GM12878 (cell line): ENCODE measurements around the gene FURIN. TPM values are rescaled to one million over a fixed set of nuclear protein-coding genes. Genes with fewer than 3 reads are reported as not detected.

ENCODE experiments used
- ATAC-seq: fragments of 200-7000 bp; cut with Tn5 transposase; 3 replicates; pipeline ENCODE4 v1.9.1; 2020; ENCODE audit warnings: mild to moderate bottlenecking, moderate library complexity
- BruUV-seq: library from RNA; stranded (reverse); fragments of 400-500 nt; replicated peaks from 2 replicates; lab custom pipeline; 2021; lab: Mats Ljungman, UMichigan
- CTCF ChIA-PET: fragments of 300-600 bp; sonication (Branson Sonifier 250); formaldehyde crosslinking; extraction: SDS; loops from one replicate; lab custom pipeline; 2021; ENCODE audit warnings: inconsistent platforms; lab: Yijun Ruan, JAX
- POLR2A ChIA-PET: fragments of 350-600 bp; formaldehyde crosslinking; extraction: SDS; loops from one replicate; lab custom pipeline; 2021; ENCODE audit warnings: inconsistent platforms; lab: Charles Lee
- RAD21 ChIA-PET: fragments of 300-600 bp; sonication (Branson Sonifier 250); formaldehyde crosslinking; loops from one replicate; lab custom pipeline; 2023; ENCODE audit warnings: antibody characterized with exemption; ENCODE audit not compliant: unreplicated experiment; lab: Charles Lee
- SMC1A ChIA-PET: fragments of 300-600 bp; sonication (Branson Sonifier 250); formaldehyde crosslinking; loops from one replicate; lab custom pipeline; 2023; ENCODE audit not compliant: unreplicated experiment, uncharacterized antibody; lab: Charles Lee
- DNase-seq: peaks from one replicate; pipeline ENCODE4 v3.0.0-alpha.2; 2011; ENCODE audit warnings: low read depth, low spot score
- FAIRE-seq: peaks from 3 replicates; lab custom pipeline; 2011; peaks lifted over from hg19 to GRCh38; lab: Jason Lieb, UNC
- H2AFZ ChIP-seq: 2 replicates; pipeline ENCODE4 v1.6.0; 2011; ENCODE audit warnings: low read depth, low read length, control low read depth; ENCODE audit not compliant: control insufficient read depth
- H3K27ac ChIP-seq: 2 replicates; pipeline ENCODE4 v1.5.1; 2011; ENCODE audit warnings: control low read depth; ENCODE audit not compliant: control insufficient read depth, insufficient read depth
- H3K27me3 ChIP-seq, 2 experiments: replicated peaks in 1 of 2; 2 replicates each; pipeline versions ENCODE4 v1.6.0 to v1.6.1; 2011; ENCODE audit warnings: low read length in 1 of 2; ENCODE audit not compliant: control insufficient read depth in 2 of 2, insufficient read depth in 2 of 2
- H3K36me3 ChIP-seq, 2 experiments: 2 replicates each; pipeline ENCODE4 v1.5.1; 2011; ENCODE audit warnings: low read length in 1 of 2; ENCODE audit not compliant: control insufficient read depth in 2 of 2, insufficient read depth in 2 of 2
- H3K4me1 ChIP-seq: 2 replicates; pipeline ENCODE4 v1.6.1; 2011; ENCODE audit warnings: mild to moderate bottlenecking, low read length, moderate library complexity, mixed read lengths; ENCODE audit not compliant: control insufficient read depth, insufficient read depth
- H3K4me2 ChIP-seq: 2 replicates; pipeline ENCODE4 v1.6.0; 2011; ENCODE audit warnings: control low read depth; ENCODE audit not compliant: control insufficient read depth, insufficient read depth
- H3K4me3 ChIP-seq: fragments of 200-600 bp; sonication (generic); 2 replicates; pipeline ENCODE4 v1.5.1; 2016
- H3K79me2 ChIP-seq: 2 replicates; pipeline ENCODE4 v1.6.0; 2011; ENCODE audit warnings: low read length; ENCODE audit not compliant: control insufficient read depth, insufficient read depth
- H3K9ac ChIP-seq: 2 replicates; pipeline ENCODE4 v1.8.0; 2011; ENCODE audit warnings: low read length, control low read depth, mixed read lengths; ENCODE audit not compliant: control insufficient read depth, insufficient read depth
- H3K9me3 ChIP-seq: replicated peaks from 3 replicates; pipeline ENCODE4 v1.5.1; 2011; ENCODE audit warnings: mild to moderate bottlenecking, low read length; ENCODE audit not compliant: control insufficient read depth, insufficient read depth
- H4K20me1 ChIP-seq: 2 replicates; pipeline ENCODE4 v1.6.0; 2011; ENCODE audit not compliant: control insufficient read depth, insufficient read depth
- BRCA1 ChIP-seq: IDR thresholded peaks from 2 replicates; pipeline ENCODE4 v1.6.1; 2011; ENCODE audit warnings: low read depth, low read length, improper control_type of control experiment
- GATAD2B ChIP-seq: fragments of 450-650 bp; conservative IDR thresholded peaks from 2 replicates; pipeline ENCODE4 v1.6.1; 2017; ENCODE audit warnings: low read depth, mild to moderate bottlenecking, moderate library complexity
- HDAC2 ChIP-seq: fragments of 200-600 bp; sonication (generic); IDR thresholded peaks from 2 replicates; pipeline ENCODE4 v1.6.1; 2017
- KDM1A ChIP-seq: fragments of 200-600 bp; sonication (generic); IDR thresholded peaks from 2 replicates; pipeline ENCODE4 v1.6.1; 2016; ENCODE audit warnings: borderline replicate concordance
- KLF5 ChIP-seq: fragments of 450-650 bp; IDR thresholded peaks from 2 replicates; pipeline ENCODE4 v1.6.1; 2014; ENCODE audit warnings: mild to moderate bottlenecking; ENCODE audit not compliant: partially characterized antibody
- LARP7 ChIP-seq: fragments of 450-650 bp; IDR thresholded peaks from 2 replicates; pipeline ENCODE4 v1.6.1; 2017; ENCODE audit warnings: mild to moderate bottlenecking
- NFYA ChIP-seq: IDR thresholded peaks from 2 replicates; pipeline ENCODE4 v1.6.1; 2011; ENCODE audit warnings: low read depth, mild to moderate bottlenecking, low read length, improper control_type of control experiment, borderline replicate concordance
- POLR2A ChIP-seq: IDR thresholded peaks from 2 replicates; pipeline ENCODE4 v1.6.1; 2011; ENCODE audit warnings: low read depth, mild to moderate bottlenecking, low read length
- RB1 ChIP-seq: fragments of 450-650 bp; formaldehyde crosslinking; IDR thresholded peaks from 2 replicates; pipeline ENCODE4 v1.6.1; 2017; ENCODE audit warnings: mild to moderate bottlenecking, borderline replicate concordance
- RCOR1 ChIP-seq: conservative IDR thresholded peaks from 2 replicates; pipeline ENCODE4 v1.6.1; 2012; ENCODE audit warnings: low read depth, low read length, improper control_type of control experiment
- RELA ChIP-seq: fragments of 450-650 bp; IDR thresholded peaks from 2 replicates; pipeline ENCODE4 v1.8.0; 2014; ENCODE audit warnings: borderline replicate concordance; ENCODE audit not compliant: partially characterized antibody
- SMC3 ChIP-seq: IDR thresholded peaks from 2 replicates; pipeline ENCODE4 v1.6.1; 2011; ENCODE audit warnings: low read length, improper control_type of control experiment, borderline replicate concordance
- SUZ12 ChIP-seq: fragments of 200-600 bp; sonication (generic); IDR thresholded peaks from one replicate; pipeline ENCODE4 v1.6.1; 2018; ENCODE audit warnings: antibody characterized with exemption, mild to moderate bottlenecking; ENCODE audit not compliant: unreplicated experiment
- TAF1 ChIP-seq: IDR thresholded peaks from 2 replicates; pipeline ENCODE4 v1.6.1; 2011; ENCODE audit warnings: mild to moderate bottlenecking, low read depth, low read length, borderline replicate concordance
- WGBS: methylation state at CpG from one replicate; pipeline ENCODE4 v1.1.6; 2016; ENCODE audit warnings: low lambda C conversion rate; ENCODE audit not compliant: insufficient replicate concordance, insufficient coverage; ENCODE audit errors: missing lambda C conversion rate; 5-methylcytosine and 5-hydroxymethylcytosine counted together
- in situ Hi-C: fragments of 300-500 bp; cut with MboI; formaldehyde crosslinking; loops from 9 replicates; pipeline ENCODE4 v1.14.3; 2018; ENCODE audit warnings: mixed read lengths
- intact Hi-C: fragments of 100-400 bp; cut with micrococcal nuclease; formaldehyde crosslinking; loops from one replicate; pipeline ENCODE4 v1.14.2; 2022; ENCODE audit not compliant: unreplicated experiment
- polyA plus RNA-seq, 11 experiments: library from polyadenylated mRNA; depleted of rRNA in 4 of 11; unstranded in 6 of 11; stranded (reverse) in 5 of 11; fragments of >200 nt; fragmentation: Nextera tagmentation in 4 of 11; fragmentation: Illumina TruSeq in 1 of 11; extraction: Ambion mirVana in 4 of 11; extraction: Trizol in 1 of 11; gene quantifications; 1 replicate in 1 of 11; 2 replicates in 10 of 11; pipeline versions ENCODE4 v1.2.1 to v1.2.3, GENCODE V29; 2011 to 2016; ENCODE audit warnings: inconsistent platforms in 2 of 11, missing spikeins in 2 of 11, low read depth in 1 of 11
- total RNA-seq, 4 experiments: library from RNA; depleted of rRNA in 3 of 4; stranded (reverse); fragments of >200 nt in 3 of 4; fragmentation: Illumina TruSeq in 1 of 4; extraction: Trizol in 1 of 4; gene quantifications; 2 replicates each; pipeline versions ENCODE4 v1.2.1 to v1.2.3, GENCODE V29; 2013 to 2021
- TF ChIP-seq, protein P1 (sequence below): IDR thresholded peaks from 2 replicates; pipeline ENCODE4 v1.6.1; 2012; ENCODE audit warnings: low read depth, low read length, improper control_type of control experiment

Gene FURIN
- total and polyA plus RNA-seq, 10 of the 15 experiments (the other 5 are each of a cell fraction or from before 2014, with no cell fraction given): 0.47 to 39.9 (median 8.0) TPM

DNA sequence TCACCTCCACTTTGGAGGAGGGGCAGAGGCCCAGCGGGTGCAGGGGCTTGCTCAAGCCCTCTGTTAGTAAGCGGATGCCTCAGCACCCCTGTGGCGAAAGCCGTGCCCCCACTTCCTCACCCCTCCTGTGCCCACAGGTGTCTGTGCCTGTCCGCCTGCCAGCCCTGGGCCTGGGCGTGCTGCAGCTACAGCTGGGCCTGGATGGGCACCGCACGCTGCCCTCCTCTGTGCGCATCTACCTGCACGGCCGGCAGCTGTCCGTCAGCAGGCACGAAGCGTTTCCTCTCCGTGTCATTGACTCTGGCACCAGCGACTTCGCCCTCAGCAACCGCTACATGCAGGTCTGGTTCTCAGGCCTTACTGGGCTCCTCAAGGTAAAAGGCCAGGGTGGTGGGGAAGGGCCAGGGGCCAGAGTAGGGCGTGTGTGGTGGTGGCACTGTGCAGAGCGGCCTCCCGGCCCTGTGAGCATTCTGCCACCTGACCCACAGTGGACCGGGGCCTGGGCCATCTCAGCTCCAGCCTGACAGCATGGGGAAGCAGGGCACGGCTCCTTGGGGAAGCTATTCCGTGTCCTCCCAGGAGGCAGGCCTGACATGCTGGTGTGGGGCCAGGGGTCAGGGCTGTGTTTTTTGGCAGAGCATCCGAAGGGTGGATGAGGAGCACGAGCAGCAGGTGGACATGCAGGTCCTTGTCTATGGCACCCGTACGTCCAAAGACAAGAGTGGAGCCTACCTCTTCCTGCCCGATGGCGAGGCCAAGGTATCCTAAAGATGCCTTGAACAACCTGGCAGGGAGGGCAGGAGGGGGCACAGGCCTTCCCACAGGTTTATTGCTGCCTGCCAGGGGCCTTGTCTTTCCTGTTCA lies 43.8 kb downstream of the FURIN start (continued):
- TF ChIP-seq, protein P1, sequence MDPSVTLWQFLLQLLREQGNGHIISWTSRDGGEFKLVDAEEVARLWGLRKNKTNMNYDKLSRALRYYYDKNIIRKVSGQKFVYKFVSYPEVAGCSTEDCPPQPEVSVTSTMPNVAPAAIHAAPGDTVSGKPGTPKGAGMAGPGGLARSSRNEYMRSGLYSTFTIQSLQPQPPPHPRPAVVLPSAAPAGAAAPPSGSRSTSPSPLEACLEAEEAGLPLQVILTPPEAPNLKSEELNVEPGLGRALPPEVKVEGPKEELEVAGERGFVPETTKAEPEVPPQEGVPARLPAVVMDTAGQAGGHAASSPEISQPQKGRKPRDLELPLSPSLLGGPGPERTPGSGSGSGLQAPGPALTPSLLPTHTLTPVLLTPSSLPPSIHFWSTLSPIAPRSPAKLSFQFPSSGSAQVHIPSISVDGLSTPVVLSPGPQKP: no peak

DNA sequence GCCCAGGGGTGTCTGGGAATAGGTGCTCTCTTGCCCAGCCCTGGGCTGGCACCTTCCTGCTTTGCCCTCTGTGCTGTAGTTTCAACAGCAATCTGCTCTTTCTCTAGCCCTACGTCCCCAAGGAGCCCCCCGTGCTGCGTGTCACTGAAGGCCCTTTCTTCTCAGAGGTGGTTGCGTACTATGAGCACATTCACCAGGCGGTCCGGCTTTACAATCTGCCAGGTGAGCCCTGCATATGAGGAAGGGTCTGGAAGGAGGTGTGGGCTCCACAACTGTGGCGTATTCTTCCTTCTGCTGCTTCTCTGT lies 44.3 kb downstream of the FURIN start:
- no TSS peak for BruUV-seq
- H3K79me2 ChIP-seq: no peaks in the 10 kb centered on the region
- ChIA-PET POLR2A (no interaction called here), CTCF (interaction anchor here (1.9 kb wide), 1 partner anchor 10 kb away, joined by 6 read pairs; the partner anchor contains the start of gene MAN2A2), SMC1A (no interaction called here), RAD21 (no interaction called here)
- TF ChIP-seq RB1 (no peak), TAF1 (no peak), GATAD2B (no peak), KLF5 (no peak), POLR2A (no peak), NFYA (no peak), RCOR1 (no peak), KDM1A (no peak), BRCA1 (no peak), SUZ12 (no peak), SMC3 (no peak), HDAC2 (no peak), LARP7 (no peak), RELA (no peak)
- 98% methylated on average over 7 of the region's 7 CpGs for WGBS
- H3K4me1 ChIP-seq: no peaks in the 10 kb centered on the region
- peaks cover 13 to 48% of the 10 kb centered on the region in 2 experiments for H3K36me3 ChIP-seq
- DNase-seq: no peak
- in situ Hi-C loops (no loop called here), intact Hi-C loops (no loop called here)
- no peak overlapping the region for H3K27ac ChIP-seq
- H4K20me1 ChIP-seq: no peaks in the 10 kb centered on the region
- no peak for ATAC-seq
- H3K9ac ChIP-seq: no peak overlapping the region
- no peaks in the 10 kb centered on the region for H3K9me3 ChIP-seq
- H3K4me2 ChIP-seq: no peak overlapping the region
- FAIRE-seq: no peak
- no peak overlapping the region for H3K4me3 ChIP-seq
- no peaks in the 10 kb centered on the region for H3K27me3 ChIP-seq
- H2AFZ ChIP-seq: no peak overlapping the region
